H9 (cell line): ENCODE data around the gene MMP15. TPM values are rescaled to one million over a fixed set of nuclear protein-coding genes. Genes with fewer than 3 reads are reported as not detected.

Experiments
- DNase-seq: peaks from one replicate; pipeline ENCODE4 v3.0.0-alpha.2; 2017
- H2AFZ ChIP-seq: one replicate; pipeline ENCODE4 v1.6.1; 2013; ENCODE audit warnings: mild to moderate bottlenecking, low read length, control low read depth, moderate library complexity
- H2AK5ac ChIP-seq: 2 replicates; pipeline ENCODE4 v1.6.1; 2013; ENCODE audit warnings: low read length, control low read depth, mixed read lengths; ENCODE audit not compliant: insufficient read length
- H2BK120ac ChIP-seq: one replicate; pipeline ENCODE4 v1.6.1; 2013; ENCODE audit warnings: low read depth, mild to moderate bottlenecking, low read length, control low read depth, inconsistent platforms; ENCODE audit not compliant: poor library complexity, severe bottlenecking
- H2BK12ac ChIP-seq: 2 replicates; pipeline ENCODE4 v1.6.1; 2013; ENCODE audit warnings: low read length, control low read depth, mixed read lengths, low read depth; ENCODE audit not compliant: insufficient read length
- H2BK15ac ChIP-seq: 2 replicates; pipeline ENCODE4 v1.6.1; 2013; ENCODE audit warnings: low read depth, low read length, control low read depth
- H2BK20ac ChIP-seq: one replicate; pipeline ENCODE4 v1.6.1; 2013; ENCODE audit warnings: low read depth, mild to moderate bottlenecking, low read length, control low read depth, inconsistent platforms; ENCODE audit not compliant: poor library complexity, severe bottlenecking
- H2BK5ac ChIP-seq: 2 replicates; pipeline ENCODE4 v1.6.1; 2013; ENCODE audit warnings: low read length, control low read depth, mixed read lengths; ENCODE audit not compliant: insufficient read length
- H3K14ac ChIP-seq: 2 replicates; pipeline ENCODE4 v1.6.1; 2013; ENCODE audit warnings: low read length, control low read depth; ENCODE audit not compliant: insufficient read depth
- H3K18ac ChIP-seq: 2 replicates; pipeline ENCODE4 v1.6.1; 2013; ENCODE audit warnings: low read depth, mild to moderate bottlenecking, mixed read lengths, low read length, control low read depth; ENCODE audit not compliant: insufficient read length
- H3K23ac ChIP-seq: 2 replicates; pipeline ENCODE4 v1.6.1; 2013; ENCODE audit warnings: low read length, control low read depth, mixed read lengths, low read depth; ENCODE audit not compliant: insufficient read length
- H3K23me2 ChIP-seq: 2 replicates; pipeline ENCODE4 v1.6.1; 2013; ENCODE audit warnings: low read depth, mild to moderate bottlenecking, mixed read lengths, low read length, control low read depth; ENCODE audit not compliant: insufficient read length, poor library complexity, severe bottlenecking
- H3K27ac ChIP-seq: 2 replicates; pipeline ENCODE4 v1.5.1; 2013; ENCODE audit warnings: low read length, control low read depth, mixed read lengths, low read depth; ENCODE audit not compliant: insufficient read length
- H3K27me3 ChIP-seq: 2 replicates; pipeline ENCODE4 v1.6.1; 2013; ENCODE audit warnings: low read length, control low read depth, inconsistent platforms; ENCODE audit not compliant: insufficient read depth
- H3K4ac ChIP-seq: 2 replicates; pipeline ENCODE4 v1.6.1; 2013; ENCODE audit warnings: low read depth, mild to moderate bottlenecking, control low read depth, inconsistent platforms, low read length, moderate library complexity
- H3K4me1 ChIP-seq: 2 replicates; pipeline ENCODE4 v1.6.1; 2013; ENCODE audit warnings: low read length, control low read depth, inconsistent platforms; ENCODE audit not compliant: insufficient read depth
- H3K4me2 ChIP-seq: 2 replicates; pipeline ENCODE4 v1.6.1; 2013; ENCODE audit warnings: low read length, control low read depth, mixed read lengths; ENCODE audit not compliant: insufficient read length, insufficient read depth
- H3K56ac ChIP-seq: 2 replicates; pipeline ENCODE4 v1.6.1; 2013; ENCODE audit warnings: low read depth, mild to moderate bottlenecking, mixed read lengths, low read length, control low read depth; ENCODE audit not compliant: insufficient read length
- H3K79me1 ChIP-seq: 2 replicates; pipeline ENCODE4 v1.6.1; 2013; ENCODE audit warnings: low read depth, mild to moderate bottlenecking, moderate library complexity, low read length, control low read depth, inconsistent platforms; ENCODE audit not compliant: insufficient read depth, poor library complexity, severe bottlenecking
- H3K79me2 ChIP-seq: 2 replicates; pipeline ENCODE4 v1.6.1; 2013; ENCODE audit warnings: low read length, control low read depth, inconsistent platforms; ENCODE audit not compliant: insufficient read depth
- H3K9ac ChIP-seq: 2 replicates; pipeline ENCODE4 v1.6.1; 2013; ENCODE audit warnings: low read length, control low read depth, mixed read lengths; ENCODE audit not compliant: insufficient read length; ENCODE audit errors: extremely low read depth
- H3K9me3 ChIP-seq: one replicate; pipeline ENCODE4 v1.6.1; 2013; ENCODE audit warnings: low read depth, low read length, inconsistent platforms; ENCODE audit not compliant: control insufficient read depth
- H3T11ph ChIP-seq: one replicate; pipeline ENCODE4 v1.6.1; 2013; ENCODE audit warnings: mild to moderate bottlenecking, low read length, control low read depth, inconsistent platforms
- H4K20me1 ChIP-seq: one replicate; pipeline ENCODE4 v1.6.1; 2013; ENCODE audit not compliant: control insufficient read depth, insufficient read length, insufficient read depth
- H4K5ac ChIP-seq: 2 replicates; pipeline ENCODE4 v1.6.1; 2013; ENCODE audit warnings: low read depth, mild to moderate bottlenecking, mixed read lengths, low read length, control low read depth; ENCODE audit not compliant: insufficient read length
- H4K8ac ChIP-seq: replicated peaks from 2 replicates; pipeline ENCODE4 v1.6.1; 2013; ENCODE audit warnings: low read length, control low read depth, mixed read lengths, low read depth; ENCODE audit not compliant: insufficient read length
- H4K91ac ChIP-seq: 2 replicates; pipeline ENCODE4 v1.6.1; 2013; ENCODE audit warnings: low read depth, mild to moderate bottlenecking, moderate library complexity, mixed read lengths, low read length, control low read depth; ENCODE audit not compliant: insufficient read length
- H3K27ac Mint-ChIP-seq, 3 experiments: 2 replicates in 2 of 3; 3 replicates in 1 of 3; pipeline ENCODE4 v1.8.0; 2020 to 2021; ENCODE audit warnings: mixed read lengths in 3 of 3, mild to moderate bottlenecking in 1 of 3, moderate library complexity in 1 of 3
- H3K27me3 Mint-ChIP-seq: 2 replicates; pipeline ENCODE4 v1.8.0; 2021; ENCODE audit warnings: low read depth, mild to moderate bottlenecking, moderate library complexity, mixed read lengths
- H3K36me3 Mint-ChIP-seq, 3 experiments: 2 replicates in 2 of 3; 3 replicates in 1 of 3; pipeline ENCODE4 v1.8.0; 2020 to 2021; ENCODE audit warnings: low read depth in 3 of 3, mixed read lengths in 3 of 3; ENCODE audit not compliant: insufficient read depth in 1 of 3
- H3K4me1 Mint-ChIP-seq, 2 experiments: 2 replicates each; pipeline ENCODE4 v1.8.0; 2020; ENCODE audit warnings: mixed read lengths in 2 of 2
- H3K4me3 Mint-ChIP-seq, 2 experiments: 2 replicates in 1 of 2; 3 replicates in 1 of 2; pipeline ENCODE4 v1.8.0; 2020 to 2021; ENCODE audit warnings: mild to moderate bottlenecking in 2 of 2, mixed read lengths in 2 of 2, moderate library complexity in 1 of 2
- H3K9me3 Mint-ChIP-seq, 2 experiments: 2 replicates in 1 of 2; 3 replicates in 1 of 2; pipeline ENCODE4 v1.8.0; 2020; ENCODE audit warnings: mild to moderate bottlenecking in 2 of 2, mixed read lengths in 2 of 2, moderate library complexity in 1 of 2
- CTCF ChIP-seq: fragments of 200-600 bp; sonication (generic); conservative IDR thresholded peaks from 3 replicates; pipeline ENCODE4 v1.8.0; 2021; ENCODE audit warnings: antibody characterized with exemption, mild to moderate bottlenecking
- WGBS: extraction: QIAGEN DNeasy Blood & Tissue Kit; methylation state at CpG from one replicate; pipeline ENCODE4 v1.1.7; 2013; ENCODE audit warnings: missing lambda C conversion rate, low lambda C conversion rate, mixed read lengths; ENCODE audit not compliant: insufficient read length; ENCODE audit errors: extremely low coverage; 5-methylcytosine and 5-hydroxymethylcytosine counted together
- total RNA-seq: library from RNA; stranded (reverse); gene quantifications from 2 replicates; pipeline ENCODE4 v1.2.1, GENCODE V29; 2021

The MMP15 gene
- total RNA-seq, 1 experiment from 2014 or later, result 32.9 TPM

DNA sequence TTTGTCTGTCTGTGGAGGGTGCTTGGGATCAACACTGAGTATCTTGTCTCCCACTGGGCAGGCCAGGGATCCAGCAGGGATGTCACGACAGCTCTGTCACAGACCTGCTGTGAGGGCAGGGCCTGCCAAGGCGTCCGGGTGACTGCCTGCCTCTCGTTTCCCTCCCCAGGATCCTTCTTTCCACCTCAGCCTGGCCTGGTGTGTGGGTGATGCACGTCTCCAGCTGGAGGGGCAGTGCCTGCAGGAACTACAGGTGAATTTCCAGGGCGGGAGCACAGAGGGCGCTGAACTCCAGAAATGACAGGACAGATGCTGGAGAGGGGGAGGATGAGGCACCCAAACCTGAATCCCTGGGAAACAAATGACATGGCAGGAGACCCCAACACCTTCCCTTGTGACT is 6.8 kb upstream of the MMP15 start:
- Histone ChIP-seq H2AK5ac (no peak overlapping the region), H4K20me1 (no peaks in the 10 kb centered on the region), H3K27me3 (no peaks in the 10 kb centered on the region), H3K23ac (no peak overlapping the region), H3K79me2 (no peaks in the 10 kb centered on the region), H2AFZ (no peak overlapping the region), H3K56ac (no peak overlapping the region), H3K23me2 (no peaks in the 10 kb centered on the region), H3K4ac (no peak overlapping the region), H2BK120ac (no peak overlapping the region), H2BK12ac (no peak overlapping the region), H3K79me1 (no peaks in the 10 kb centered on the region), H4K91ac (no peak overlapping the region), H3K4me2 (no peak overlapping the region), H3K27ac (no peak overlapping the region), H4K8ac (no peak overlapping the region), H3K4me1 (peaks cover 6% of the 10 kb centered on the region; the same call in 1 of the 2 replicates), H2BK20ac (no peak overlapping the region), H2BK5ac (no peak overlapping the region), H3K9ac (no peak overlapping the region), H3K18ac (no peak overlapping the region), H3T11ph (no peak overlapping the region), H4K5ac (no peak overlapping the region), H3K14ac (no peak overlapping the region), H2BK15ac (no peak overlapping the region), H3K9me3 (no peaks in the 10 kb centered on the region)
- Mint-ChIP-seq H3K4me1 (peaks cover 16 to 24% of the 10 kb centered on the region in 2 experiments), H3K9me3 (no peaks in the 10 kb centered on the region), H3K27ac (no peak overlapping the region), H3K27me3 (peaks cover 3% of the 10 kb centered on the region; the same call in 1 of the 2 replicates), H3K36me3 (peaks cover 0 to 2% (median 0%) of the 10 kb centered on the region in 3 experiments; a peak in 3 of 7 replicates), H3K4me3 (no peak overlapping the region)
- peak; percentile 70 for DNase-seq
- TF ChIP-seq CTCF, result peak; percentile 61
- no CpG with 5 or more reads among the region's 7 CpGs for WGBS
